HCT116 (cell line): Measurements from ENCODE around the gene RALGAPA1.

Experiments used
- ATF3 ChIP-seq: IDR thresholded peaks from 2 replicates; pipeline ENCODE4 v1.6.1; 2012
- EZH2 ChIP-seq: fragments of 200-600 bp; sonication (generic); IDR thresholded peaks from 2 replicates; pipeline ENCODE4 v1.6.1; 2017; ENCODE audit warnings: antibody characterized with exemption, mixed run types
- JUND ChIP-seq: IDR thresholded peaks from 2 replicates; pipeline ENCODE4 v1.6.1; 2012
- RAD21 ChIP-seq: IDR thresholded peaks from 2 replicates; pipeline ENCODE4 v1.6.1; 2012; ENCODE audit warnings: low read depth, mild to moderate bottlenecking
- TF ChIP-seq, protein P1 (sequence below), 3 experiments: fragments of 200-600 bp in 1 of 3; sonication (generic) in 1 of 3; IDR thresholded peaks in 2 of 3; conservative IDR thresholded peaks in 1 of 3; 2 replicates each; pipeline ENCODE4 v1.5.1; 2012 to 2017; ENCODE audit warnings: low read depth in 2 of 3, low read length in 2 of 3, antibody characterized with exemption in 1 of 3, borderline replicate concordance in 1 of 3, control low read depth in 1 of 3, mild to moderate bottlenecking in 1 of 3, mixed read lengths in 1 of 3, mixed run types in 1 of 3, moderate library complexity in 1 of 3; ENCODE audit not compliant: insufficient read depth in 1 of 3

DNA sequence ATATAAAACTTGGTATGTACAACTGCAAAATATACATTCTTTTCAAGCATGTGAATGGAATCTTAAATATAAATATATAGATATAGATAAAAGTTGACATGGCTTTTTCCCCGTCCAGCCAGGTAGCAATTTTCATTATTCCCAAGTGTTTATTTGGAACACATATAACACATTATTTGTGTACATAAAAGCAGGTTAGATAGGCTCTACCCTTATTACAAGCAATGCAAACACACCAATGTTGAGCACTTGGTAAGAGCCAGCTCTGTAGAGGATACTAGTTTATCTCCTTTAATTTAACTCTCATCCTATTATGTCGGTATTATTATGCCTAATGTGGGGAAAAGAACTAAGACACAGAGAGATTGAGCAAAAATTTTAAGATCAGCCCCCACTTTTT is 282.1 kb downstream of the RALGAPA1 start:
- TF ChIP-seq ATF3 (no peak), EZH2 (no peak), RAD21 (no peak), JUND (no peak)
- TF ChIP-seq, protein P1, sequence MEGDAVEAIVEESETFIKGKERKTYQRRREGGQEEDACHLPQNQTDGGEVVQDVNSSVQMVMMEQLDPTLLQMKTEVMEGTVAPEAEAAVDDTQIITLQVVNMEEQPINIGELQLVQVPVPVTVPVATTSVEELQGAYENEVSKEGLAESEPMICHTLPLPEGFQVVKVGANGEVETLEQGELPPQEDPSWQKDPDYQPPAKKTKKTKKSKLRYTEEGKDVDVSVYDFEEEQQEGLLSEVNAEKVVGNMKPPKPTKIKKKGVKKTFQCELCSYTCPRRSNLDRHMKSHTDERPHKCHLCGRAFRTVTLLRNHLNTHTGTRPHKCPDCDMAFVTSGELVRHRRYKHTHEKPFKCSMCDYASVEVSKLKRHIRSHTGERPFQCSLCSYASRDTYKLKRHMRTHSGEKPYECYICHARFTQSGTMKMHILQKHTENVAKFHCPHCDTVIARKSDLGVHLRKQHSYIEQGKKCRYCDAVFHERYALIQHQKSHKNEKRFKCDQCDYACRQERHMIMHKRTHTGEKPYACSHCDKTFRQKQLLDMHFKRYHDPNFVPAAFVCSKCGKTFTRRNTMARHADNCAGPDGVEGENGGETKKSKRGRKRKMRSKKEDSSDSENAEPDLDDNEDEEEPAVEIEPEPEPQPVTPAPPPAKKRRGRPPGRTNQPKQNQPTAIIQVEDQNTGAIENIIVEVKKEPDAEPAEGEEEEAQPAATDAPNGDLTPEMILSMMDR (IDR thresholded peaks at IDR 0.05 in 2 of 3, conservative IDR thresholded peaks at IDR 0.05 in 1 of 3; ENCODE audit: borderline replicate concordance in 1 of 3, insufficient read depth in 1 of 3, low read depth in 2 of 3, low read length in 2 of 3) = no peak
